SK-N-SH treated with all-trans-retinoic acid at 6 μM for 48 hours (cell line): ENCODE data around the gene TMEM183A.

Source experiments
- BACH2 ChIP-seq: fragments of 250-450 bp; sonication (Bioruptor Pico); IDR thresholded peaks from 2 replicates; pipeline ENCODE4 v1.9.0; 2021; ENCODE audit warnings: mild to moderate bottlenecking, borderline replicate concordance
- CSRNP3 ChIP-seq: fragments of 250-450 bp; sonication (Bioruptor Pico); IDR thresholded peaks from 2 replicates; pipeline ENCODE4 v1.5.1; 2021; ENCODE audit warnings: mild to moderate bottlenecking, moderate library complexity
- ISL1 ChIP-seq: fragments of 250-450 bp; sonication (Bioruptor Pico); IDR thresholded peaks from 2 replicates; pipeline ENCODE4 v2.1.2; 2022; ENCODE audit warnings: mild to moderate bottlenecking, moderate library complexity
- OSR1 ChIP-seq: fragments of 250-450 bp; sonication (Bioruptor Pico); IDR thresholded peaks from 2 replicates; pipeline ENCODE4 v1.8.0; 2022; ENCODE audit warnings: moderate library complexity, mild to moderate bottlenecking, inconsistent platforms
- PATZ1 ChIP-seq: fragments of 250-450 bp; sonication (Bioruptor Pico); IDR thresholded peaks from 2 replicates; pipeline ENCODE4 v1.8.0; 2020; ENCODE audit warnings: mild to moderate bottlenecking, moderate library complexity, borderline replicate concordance
- POU6F1 ChIP-seq: fragments of 250-450 bp; sonication (Bioruptor Pico); IDR thresholded peaks from 2 replicates; pipeline ENCODE4 v1.8.0; 2021; ENCODE audit warnings: low read depth, mild to moderate bottlenecking, moderate library complexity, borderline replicate concordance
- RARB ChIP-seq: fragments of 250-450 bp; sonication (Bioruptor Pico); IDR thresholded peaks from 2 replicates; pipeline ENCODE4 v1.8.0; 2021; ENCODE audit warnings: mild to moderate bottlenecking, moderate library complexity
- SNAI2 ChIP-seq: fragments of 250-450 bp; sonication (Bioruptor Pico); IDR thresholded peaks from 2 replicates; pipeline ENCODE4 v1.5.0; 2020; ENCODE audit warnings: mild to moderate bottlenecking, moderate library complexity
- TCF4 ChIP-seq: fragments of 250-450 bp; sonication (Bioruptor Pico); IDR thresholded peaks from 2 replicates; pipeline ENCODE4 v1.8.0; 2021; ENCODE audit warnings: mild to moderate bottlenecking, moderate library complexity, borderline replicate concordance
- ZC3H10 ChIP-seq: fragments of 250-450 bp; sonication (Bioruptor Pico); IDR thresholded peaks from 2 replicates; pipeline ENCODE4 v1.5.1; 2021; ENCODE audit warnings: mild to moderate bottlenecking, moderate library complexity

GRCh38 chr1:202989879-202990278, 17.3 kb upstream of the TMEM183A start:
- TF ChIP-seq CSRNP3 (CRISPR knock-in tag) (no peak), TCF4 (CRISPR knock-in tag) (no peak), PATZ1 (CRISPR knock-in tag) (no peak), SNAI2 (CRISPR knock-in tag) (no peak), POU6F1 (CRISPR knock-in tag) (no peak), ZC3H10 (CRISPR knock-in tag) (no peak), ISL1 (CRISPR knock-in tag) (no peak), OSR1 (no peak), BACH2 (no peak), RARB (CRISPR knock-in tag) (no peak)
